CD4-positive, alpha-beta T cell treated with Interleukin-15 for 1 hour (primary cell): ENCODE data around the gene TTLL10.

Experiments used
- DNase-seq: peaks from one replicate; pipeline ENCODE4 v3.0.0-alpha.2; 2020

The TTLL10 gene

DNA sequence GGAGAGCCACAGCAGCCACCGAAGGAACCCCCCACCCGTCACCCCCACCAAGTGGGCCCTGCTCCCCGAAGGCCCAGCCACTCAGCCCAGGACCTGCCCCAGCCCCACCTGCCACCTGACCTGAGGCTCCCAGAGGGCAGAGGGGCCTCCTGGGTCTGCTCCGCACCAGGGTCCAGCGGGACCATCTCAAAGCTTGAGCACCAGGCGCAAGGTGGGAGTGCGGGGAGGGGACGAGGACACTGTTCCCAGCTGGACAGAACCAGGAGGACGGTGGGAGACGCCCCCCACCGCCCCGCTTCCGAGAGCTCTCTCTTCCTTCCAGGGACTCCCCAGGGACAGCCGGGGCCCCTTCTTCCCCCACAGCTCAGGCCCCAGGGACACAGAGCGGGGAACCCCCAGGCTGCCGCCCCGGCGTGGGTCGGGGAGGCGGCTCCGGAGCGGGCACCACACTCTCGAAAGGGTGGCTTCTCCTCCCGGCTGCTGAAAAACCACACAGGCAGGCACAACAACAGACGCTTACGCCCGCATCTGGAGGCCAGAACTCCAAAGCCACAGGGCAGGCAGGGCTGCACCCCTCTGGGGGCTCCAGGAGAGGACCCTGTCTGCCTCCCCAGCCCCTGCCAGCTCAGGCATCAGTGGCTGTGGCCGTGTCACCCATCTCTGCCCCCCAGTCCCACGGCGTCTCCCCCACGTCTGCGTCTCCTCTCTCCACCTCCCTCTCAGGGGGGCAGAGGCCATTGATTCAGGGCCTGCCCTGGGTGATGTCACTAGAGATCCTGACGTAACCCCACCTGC lies 1.9 kb upstream of the TTLL10 start:
- peak; percentile 73 for DNase-seq

DNA sequence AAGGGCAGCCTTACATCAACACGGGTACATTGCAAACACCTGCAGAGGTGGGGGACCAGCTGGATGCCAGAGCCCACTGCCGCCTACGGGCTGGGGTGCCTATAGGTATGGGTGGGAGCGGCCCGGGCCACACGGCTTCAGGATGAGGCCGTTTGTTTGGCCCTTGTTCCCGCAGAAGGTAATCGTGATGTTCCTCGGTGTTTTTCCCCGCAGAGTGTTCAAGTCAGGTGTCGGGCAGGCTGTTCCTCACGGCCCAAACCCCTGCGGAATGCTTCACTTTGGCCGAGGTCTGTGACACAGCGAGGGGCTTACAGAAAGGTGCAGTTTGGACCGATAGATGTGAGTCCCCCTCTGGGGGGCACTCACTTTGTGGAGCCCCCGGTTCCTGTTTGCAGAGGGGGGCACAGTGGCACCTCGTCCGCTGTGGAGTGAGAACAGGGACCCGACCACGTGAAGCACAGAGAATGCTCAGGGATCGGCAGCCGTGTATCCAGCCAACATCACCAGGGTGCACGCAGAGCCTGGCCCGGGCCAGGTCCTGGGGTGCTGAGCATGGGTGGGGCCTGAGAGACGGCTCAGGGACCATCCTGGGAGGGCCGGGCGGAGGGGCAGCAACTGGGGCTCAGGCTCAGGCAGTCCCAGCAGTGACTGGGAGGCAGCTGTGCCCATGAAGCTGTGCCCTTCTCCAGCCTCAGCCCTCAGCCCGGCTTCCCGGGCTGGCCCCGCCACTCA lies 453 bp upstream of the TTLL10 start:
- DNase-seq, result peak; percentile 2

DNA sequence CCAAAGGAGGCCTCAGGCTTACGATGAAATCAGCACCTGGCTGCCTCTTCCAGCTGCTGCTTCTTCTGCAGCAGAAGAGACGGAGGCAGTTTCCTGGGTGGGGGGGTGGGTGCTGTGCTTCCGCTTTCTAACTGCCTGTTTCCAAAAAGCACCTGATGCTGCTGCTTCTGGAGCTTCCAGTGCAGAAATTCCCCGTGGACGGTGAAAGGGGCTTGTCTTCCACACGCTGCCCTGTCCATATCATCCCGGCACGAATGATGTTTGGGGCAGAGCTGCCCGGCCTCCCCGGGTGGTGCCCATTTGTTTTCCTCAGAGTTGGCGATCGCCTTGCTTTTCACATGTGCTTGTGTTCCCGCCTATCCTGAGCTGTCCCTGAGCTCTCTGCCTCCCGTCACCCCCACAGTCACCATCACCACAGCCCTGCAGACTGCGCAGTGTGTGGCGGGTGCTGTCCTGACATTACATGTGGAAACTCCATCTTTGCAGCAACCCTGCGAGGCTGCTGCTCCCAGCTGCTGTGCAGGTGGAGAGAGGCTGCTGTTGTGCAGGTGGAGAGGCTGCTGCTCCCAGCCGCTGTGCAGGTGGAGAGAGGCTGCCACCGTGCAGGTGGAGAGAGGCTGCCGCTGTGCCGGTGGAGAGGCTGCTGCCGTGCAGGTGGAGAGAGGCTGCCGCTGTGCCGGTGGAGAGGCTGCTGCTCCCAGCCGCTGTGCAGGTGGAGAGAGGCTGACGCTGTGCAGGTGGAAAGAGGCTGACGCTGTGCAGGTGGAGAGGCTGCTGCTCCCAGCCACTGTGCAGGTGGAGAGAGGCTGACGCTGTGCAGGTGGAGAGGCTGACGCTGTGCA lies 1.8 kb downstream of the TTLL10 start:
- DNase-seq, result peak; percentile 11

DNA sequence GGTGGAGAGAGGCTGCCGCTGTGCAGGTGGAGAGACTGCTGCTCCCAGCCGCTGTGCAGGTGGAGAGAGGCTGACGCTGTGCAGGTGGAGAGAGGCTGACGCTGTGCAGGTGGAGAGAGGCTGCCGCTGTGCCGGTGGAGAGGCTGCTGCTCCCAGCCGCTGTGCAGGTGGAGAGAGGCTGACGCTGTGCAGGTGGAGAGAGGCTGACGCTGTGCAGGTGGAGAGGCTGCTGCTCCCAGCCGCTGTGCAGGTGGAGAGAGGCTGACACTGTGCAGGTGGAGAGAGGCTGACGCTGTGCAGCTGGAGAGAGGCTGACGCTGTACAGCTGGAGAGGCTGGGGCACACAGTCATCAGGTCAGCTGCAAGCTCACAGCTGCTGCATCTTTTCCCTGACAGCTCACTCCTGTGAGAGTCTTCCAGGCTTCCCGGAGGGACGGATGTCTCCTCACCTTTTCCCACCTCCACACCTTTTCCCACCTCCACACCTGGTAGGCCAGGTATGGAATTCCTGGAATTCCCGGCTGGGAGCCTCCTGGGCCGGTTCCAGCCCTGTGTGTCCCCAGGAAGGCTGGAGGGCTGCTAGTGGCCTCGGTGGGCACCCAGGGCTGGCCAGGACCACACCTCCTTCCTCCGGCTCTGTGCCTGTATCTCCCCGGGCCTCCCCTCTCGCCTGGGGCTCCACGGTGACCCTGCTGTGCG lies 2.5 kb downstream of the TTLL10 start:
- DNase-seq, result peak; percentile 5

DNA sequence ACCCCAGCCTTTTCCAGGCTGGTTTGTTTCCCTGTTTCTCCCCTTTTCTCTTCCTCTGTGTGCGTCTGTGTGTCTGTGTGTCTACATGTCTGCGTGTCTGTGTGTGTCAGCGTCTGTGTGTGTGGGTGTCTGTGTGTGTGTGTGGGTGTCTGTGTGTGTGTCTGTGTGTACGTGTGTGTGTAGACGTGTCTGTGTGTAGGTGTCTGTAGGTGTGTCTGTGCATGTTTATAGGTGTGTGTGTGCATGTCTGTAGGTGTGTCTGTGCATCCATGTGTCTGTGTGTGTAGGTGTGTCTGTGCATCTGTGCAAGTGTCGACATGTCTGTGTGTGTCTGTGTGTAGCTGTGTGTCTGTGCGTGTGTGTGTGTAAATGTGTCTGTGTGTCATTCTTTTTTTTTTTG lies 3.3 kb downstream of the TTLL10 start:
- peak; percentile 9 for DNase-seq

DNA sequence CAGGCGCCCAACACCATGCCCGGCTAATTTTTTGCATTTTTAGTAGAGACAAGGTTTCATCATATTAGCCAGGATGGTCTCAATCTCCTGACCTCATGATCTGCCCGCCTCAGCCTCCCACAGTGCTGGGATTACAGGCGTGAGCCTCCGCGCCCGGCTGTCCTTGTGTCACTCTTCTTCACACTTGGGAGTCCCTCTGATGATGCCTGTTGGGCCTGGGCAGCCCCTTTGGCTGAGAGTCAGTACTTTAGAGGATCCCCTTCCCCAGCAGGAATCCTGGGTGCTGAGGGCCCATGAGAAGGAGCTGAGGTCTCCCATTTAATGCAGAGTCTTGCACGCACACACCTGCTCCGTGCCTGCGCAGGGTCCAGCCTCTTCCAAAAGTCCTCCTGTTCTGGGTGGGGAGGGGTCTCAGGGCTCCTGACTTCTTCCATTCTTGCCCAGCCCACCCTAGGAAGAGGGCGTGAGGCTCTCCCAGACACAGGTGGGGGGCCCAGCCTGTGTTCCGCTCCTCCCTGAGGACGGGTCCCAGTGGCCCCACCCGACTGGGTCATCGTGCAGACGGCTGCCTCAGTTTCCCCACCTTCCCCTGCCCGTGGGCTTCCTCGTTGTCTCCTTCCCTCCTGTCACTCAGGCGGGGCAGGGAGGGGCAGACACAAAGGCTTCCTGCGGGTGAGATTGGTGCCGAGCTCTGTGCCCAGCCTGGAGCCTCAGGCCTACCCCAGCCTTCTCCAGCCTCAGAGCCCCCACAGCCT lies 3.9 kb downstream of the TTLL10 start:
- DNase-seq, result peak; percentile 15

DNA sequence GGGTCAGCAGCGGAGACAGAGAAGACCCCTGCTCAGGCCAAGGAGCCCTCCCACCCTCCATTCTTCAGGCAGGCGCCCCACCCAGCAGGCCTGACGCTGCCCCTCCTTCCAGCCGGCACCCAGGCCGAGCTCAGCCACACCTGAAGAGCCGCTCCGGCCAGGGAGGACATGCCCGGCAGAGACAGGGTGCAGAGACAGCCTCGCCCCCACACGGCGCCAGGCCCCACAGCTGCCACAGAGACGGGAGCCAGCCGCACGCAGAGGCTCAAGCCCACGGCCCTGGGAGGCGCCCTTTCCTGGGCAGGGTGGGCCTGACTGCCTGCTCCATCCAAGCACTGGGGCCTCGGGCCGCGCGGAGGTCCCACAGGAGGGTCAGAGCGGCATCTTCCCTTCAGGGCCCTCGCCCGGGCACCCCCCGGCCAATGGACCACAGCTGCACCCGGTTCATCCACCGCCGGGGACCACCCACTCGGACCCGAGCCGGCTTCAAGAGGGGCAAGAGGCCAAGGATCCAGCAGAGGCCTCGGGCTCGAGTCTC lies 5.2 kb downstream of the TTLL10 start:
- DNase-seq, result peak; percentile 7

DNA sequence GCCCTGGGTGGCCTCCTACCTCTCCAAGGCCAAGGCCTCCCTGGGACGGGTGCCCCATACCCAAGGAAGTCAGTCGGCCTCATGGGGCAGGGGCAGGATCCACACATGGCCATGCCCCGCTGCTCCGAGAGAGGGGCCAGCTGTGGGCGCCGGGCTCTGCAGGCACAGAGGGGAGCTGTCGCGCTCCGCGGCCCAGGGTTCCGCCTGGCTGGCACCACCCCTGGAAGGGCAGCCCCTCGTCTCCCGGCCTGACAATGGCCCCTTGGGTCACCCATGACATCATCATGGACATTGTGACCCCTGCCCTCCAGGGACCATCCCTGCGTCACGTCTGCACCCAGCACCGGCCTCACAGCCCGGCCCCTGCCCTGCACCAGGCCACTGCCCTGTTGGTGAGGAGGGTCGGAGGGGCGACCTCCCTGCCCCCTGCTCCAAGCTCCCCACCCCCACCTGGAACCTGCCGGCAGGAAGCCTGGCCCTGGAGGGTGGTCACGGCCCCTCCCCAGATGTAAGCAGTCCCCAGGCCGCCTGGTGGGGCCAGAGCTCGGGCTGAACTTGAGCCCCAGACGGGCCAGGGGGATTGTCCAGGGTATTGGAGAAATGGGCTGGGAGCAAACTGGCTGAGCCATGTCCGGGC lies 5.8 kb downstream of the TTLL10 start:
- DNase-seq, result peak; percentile 12

DNA sequence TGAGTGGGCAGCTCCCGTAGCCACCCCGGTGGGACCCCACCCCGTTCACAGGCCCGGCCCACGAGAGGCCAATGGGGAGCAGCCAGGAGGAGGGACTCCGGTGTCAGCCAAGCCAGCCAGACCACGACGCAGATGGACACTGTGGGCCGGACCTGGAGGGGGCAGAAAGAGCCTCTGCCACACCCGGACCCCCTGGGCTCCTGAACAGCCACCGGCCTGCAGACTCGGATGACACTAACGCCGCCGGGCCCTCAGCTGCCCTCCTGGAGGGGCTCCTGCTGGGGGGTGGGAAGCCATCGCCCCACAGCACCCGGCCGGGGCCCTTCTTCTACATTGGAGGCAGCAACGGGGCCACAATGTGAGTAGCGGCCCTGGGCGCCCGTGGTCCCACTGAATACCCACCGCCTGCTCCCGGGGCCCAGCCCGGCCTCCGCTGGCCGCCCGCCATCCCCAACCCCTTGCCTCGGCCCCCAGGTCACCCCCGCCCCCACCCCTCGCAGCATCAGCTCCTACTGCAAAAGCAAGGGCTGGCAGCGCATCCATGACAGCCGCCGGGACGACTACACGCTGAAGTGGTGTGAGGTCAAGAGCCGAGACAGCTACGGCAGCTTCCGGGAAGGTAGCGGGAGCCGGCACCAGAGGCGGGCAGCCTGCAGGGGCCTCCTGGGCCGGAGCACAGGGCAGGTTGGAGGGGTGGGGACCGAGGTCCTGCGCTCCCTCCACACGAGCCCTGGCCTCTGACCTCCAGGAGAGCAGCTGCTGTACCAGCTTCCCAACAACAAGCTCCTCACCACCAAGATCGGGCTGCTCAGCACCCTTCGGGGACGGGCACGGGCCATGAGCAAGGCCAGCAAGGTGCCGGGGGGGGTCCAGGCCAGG lies 6.5 kb downstream of the TTLL10 start:
- peak; percentile 3 for DNase-seq

DNA sequence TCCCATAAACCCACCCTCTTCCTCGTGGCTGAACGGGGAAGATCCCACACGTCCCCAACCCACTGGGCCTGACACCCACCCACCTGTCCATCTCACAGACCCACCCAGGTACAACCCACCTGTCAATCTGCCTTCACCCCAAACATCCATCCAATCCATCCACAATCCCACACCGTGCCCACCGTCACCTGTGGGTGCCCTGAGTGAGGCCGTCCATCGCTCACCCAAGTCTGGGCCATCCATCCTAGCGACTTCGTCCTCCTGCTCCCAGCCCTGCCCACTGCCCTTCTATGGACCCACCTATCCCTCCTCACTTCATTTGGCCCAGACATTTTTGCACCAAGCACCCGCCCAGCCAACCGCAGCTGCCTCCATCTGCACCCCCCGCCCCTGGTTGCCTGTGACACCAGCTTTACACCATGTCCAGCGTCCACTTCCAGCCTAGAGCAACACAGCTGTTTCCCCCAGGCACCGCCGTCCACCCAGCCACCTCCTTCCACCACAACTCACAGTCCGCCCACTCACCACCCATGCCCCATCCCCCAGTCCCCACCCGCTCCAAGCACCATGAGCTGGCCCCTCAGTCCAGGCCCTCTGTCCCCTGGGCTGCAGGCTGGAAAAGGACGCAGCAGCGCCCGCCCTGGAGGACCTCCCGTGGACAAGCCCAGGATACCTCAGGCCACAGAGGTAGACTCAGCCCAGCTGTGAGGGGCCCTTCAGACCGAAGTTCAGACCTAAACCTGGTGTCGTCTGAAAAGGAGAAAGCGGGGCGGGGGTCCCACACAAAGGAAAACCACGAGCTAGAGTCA lies 7.7 kb downstream of the TTLL10 start:
- peak; percentile 9 for DNase-seq

DNA sequence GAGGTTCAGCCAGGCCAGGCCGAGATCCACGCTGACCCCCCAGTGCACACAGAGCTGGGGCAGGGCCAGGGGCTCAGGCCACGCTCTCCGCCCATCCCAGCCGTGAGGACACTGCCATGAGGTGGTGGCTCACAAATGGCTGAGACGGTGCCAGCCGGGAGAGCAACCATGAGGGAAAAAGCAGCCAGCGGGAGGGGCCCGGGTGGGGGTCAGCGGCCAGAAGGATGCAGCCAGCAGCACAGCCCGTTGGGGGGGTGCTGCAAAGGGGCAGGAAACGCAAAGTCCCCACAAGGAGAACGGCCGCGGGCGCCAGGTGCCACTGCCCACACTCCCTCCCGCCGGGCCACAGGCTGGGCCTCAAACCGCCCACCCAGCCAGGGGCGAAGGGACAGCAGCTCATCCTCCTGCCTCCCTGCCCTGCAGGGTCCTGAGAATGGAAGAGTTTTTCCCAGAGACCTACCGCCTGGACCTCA lies 8.3 kb downstream of the TTLL10 start:
- DNase-seq, result peak; percentile 15

DNA sequence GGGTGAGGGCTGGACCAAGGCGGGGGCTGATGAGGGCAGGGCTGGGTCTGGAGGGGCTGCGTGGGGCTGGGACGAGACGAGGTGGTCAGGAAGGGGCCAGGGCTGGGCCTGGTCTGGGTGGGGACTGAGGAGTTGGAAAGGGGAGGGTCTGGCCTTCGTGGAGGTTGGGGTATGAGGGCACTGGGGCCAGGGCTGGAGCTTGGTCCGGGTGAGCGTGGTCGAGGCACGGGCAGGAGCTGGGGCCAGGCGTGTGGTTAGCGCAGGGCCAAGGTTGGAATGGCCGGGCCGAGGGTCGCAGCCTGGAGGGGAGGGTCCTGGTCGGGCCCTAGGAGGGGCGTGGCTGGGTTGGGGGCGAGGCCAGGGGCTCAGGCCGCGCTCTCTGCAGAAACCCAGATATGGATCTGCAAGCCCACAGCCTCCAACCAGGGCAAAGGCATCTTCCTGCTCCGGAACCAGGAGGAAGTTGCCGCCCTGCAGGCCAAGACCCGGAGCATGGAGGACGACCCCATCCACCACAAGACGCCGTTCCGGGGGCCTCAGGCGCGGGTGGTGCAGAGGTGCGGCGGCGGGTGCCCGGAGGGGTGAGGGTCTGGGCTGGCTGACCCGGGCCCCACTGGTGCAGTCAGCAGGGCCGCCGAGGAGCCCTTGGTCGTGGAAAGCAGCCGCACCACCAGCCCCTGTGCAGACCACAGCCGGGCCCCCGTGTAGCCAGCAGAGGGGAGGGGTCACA lies 9.0 kb downstream of the TTLL10 start:
- peak; percentile 13 for DNase-seq

DNA sequence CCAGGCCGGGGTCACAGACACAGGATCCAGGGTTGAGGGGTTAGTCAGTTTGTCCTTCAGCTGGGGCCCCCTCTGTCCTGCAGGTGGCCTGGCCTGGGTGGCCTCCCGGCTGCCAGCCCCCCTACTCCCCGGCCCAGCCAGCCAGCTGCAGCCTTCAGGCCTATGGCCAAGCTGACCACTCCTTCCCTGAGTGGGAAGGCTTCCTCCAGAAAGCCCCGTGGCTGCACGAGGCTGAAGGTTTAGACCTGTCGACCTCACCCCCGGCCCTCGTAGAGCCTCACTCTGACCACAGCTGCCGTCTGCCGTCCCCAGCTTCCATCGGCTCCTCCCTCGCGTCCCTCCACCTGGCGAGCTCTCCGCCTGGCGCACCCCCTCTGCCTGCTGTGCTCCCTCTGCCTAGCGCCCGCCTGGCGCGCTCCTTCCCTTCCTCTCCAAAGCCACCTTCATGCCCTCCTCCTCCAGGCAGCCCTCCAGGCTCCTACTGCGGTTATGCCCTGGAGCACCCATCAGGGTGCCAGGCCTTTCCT lies 9.6 kb downstream of the TTLL10 start:
- peak; percentile 12 for DNase-seq

DNA sequence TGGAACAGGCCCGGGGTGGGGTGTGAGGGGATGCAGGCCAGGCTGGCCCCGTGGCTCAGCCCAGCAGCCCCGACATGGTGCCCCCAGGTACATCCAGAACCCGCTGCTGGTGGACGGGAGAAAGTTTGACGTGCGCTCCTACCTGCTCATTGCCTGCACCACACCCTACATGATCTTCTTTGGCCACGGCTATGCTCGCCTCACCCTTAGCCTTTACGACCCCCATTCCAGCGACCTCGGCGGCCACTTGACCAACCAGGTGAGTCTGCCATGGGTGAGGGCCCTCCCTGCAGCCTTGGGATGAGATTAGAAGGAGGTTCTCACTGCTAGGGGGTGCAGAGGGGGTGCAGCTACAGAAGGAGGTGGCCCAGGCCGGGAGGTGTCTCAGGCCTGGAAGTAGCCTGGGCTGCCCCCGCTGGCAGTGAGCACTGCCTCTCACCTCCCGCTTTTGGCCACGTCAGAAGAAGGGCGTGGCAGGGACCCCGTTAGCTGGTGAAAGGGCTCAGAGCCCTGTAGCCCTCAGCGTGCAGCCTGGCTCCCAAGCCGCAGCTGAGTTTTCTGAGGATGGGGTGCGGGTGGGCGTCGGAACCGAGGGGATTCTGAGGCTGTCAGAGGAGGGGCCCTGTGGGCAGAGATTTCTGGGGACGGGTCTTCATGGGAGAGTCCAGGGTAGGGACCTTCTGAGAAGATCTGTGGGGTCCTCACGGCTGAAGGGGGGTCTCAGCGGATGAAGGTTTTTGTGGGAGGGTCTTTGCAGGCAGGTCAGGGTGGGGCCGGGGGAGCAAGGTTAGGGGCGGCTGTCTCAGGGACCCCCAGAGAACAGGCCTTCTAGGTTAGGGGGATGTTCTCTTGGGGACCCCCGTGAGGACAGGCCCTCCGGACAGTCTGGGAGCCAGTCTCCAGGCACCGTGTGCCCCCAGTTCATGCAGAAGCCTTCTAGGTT lies 10.4 kb downstream of the TTLL10 start:
- peak; percentile 16 for DNase-seq

DNA sequence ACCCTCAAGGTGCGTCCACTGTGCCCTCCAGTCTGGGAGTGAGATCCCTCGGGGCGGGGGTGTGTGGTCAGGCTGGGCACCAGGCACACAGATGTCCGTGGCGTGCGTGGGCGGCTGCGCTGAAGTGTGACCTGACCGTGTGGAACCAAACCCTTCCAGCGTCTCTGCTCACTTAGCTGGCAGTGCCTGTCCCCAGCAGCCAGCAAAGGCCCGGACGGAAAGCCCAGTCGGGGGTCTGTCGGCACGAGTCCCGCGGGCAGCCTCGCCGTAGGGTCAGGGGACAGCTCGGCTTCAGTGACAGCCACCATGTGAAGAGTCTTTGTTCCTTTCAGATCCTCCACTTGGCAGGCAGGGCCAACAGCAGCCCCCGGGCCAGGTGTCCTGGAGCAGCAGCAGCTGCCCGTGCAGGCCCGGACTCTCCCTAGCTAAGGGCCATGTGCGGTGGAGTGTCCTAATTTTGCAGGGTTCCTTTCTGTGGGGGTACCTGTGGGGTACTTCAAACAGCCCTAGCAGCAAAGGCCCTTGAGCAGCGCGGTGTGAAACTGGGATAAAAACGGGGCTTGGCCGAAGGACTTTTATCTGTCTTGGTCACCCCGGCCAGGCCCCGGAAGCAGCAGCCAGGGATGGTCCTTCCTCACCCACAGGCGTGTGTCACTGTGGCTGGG lies 11.6 kb downstream of the TTLL10 start:
- peak; percentile 5 for DNase-seq

DNA sequence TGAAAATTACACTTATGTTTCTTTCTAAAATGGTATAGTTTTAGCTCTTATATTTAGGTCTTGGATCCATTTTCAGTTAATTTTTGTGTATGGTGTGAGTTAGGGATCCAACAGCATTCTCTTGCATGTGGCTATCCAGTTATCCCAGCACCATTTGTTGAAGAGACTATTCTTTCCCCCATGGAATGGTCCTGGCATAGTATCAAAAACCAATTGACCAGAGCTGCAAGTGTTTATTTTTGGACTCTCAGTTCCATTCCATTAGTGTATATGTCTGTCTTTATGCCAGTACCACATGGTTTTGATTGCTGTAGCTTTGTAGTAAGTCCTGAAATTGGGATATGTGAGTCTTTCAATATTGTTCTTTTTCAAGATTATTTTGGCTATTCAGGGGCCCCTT lies 14.3 kb downstream of the TTLL10 start:
- DNase-seq, result no peak
